Measurements from ENCODE around the gene ZFP3.
"Not testable (repeated sequence)": the region's sequence is repeated elsewhere in the genome, so short reads cannot be mapped to it uniquely, and the experiment has no call there.

The ZFP3 gene

GRCh38 chr17:5126719-5127488 is 48.6 kb downstream of the ZFP3 start:
- DNase-seq = no peak

GRCh38 chr17:5127910-5128309 is 49.6 kb downstream of the ZFP3 start:
- DNase-seq = no peak

- DNase-seq = not testable (repeated sequence)
Measured at GRCh38 chr17:5128387-5128786, 50.1 kb downstream of the ZFP3 start.

- DNase-seq = no peak
Measured at GRCh38 chr17:5128905-5129535, 50.8 kb downstream of the ZFP3 start.

GRCh38 chr17:5129770-5130169 is 51.5 kb downstream of the ZFP3 start:
- not testable (repeated sequence) for DNase-seq

- DNase-seq = not testable (repeated sequence)
Measured at GRCh38 chr17:5130261-5130660, 52.0 kb downstream of the ZFP3 start.

- not testable (repeated sequence) for DNase-seq
Measured at GRCh38 chr17:5130687-5131086, 52.4 kb downstream of the ZFP3 start.

- DNase-seq = no peak
Measured at GRCh38 chr17:5131146-5131715, 53.0 kb downstream of the ZFP3 start.

GRCh38 chr17:5131799-5132502 is 53.7 kb downstream of the ZFP3 start:
- DNase-seq = not testable (repeated sequence)

GRCh38 chr17:5132503-5133225 is 54.4 kb downstream of the ZFP3 start:
- not testable (repeated sequence) for DNase-seq

GRCh38 chr17:5133311-5133710 is 55.0 kb downstream of the ZFP3 start:
- no peak for DNase-seq

- not testable (repeated sequence) for DNase-seq
Measured at GRCh38 chr17:5133961-5134360, 55.7 kb downstream of the ZFP3 start.

- not testable (repeated sequence) for DNase-seq
Measured at GRCh38 chr17:5134571-5134970, 56.3 kb downstream of the ZFP3 start.

- not testable (repeated sequence) for DNase-seq
Measured at GRCh38 chr17:5135131-5135712, 57.0 kb downstream of the ZFP3 start.

GRCh38 chr17:5135726-5136579 is 57.7 kb downstream of the ZFP3 start:
- no peak for DNase-seq

GRCh38 chr17:5136580-5137412 is 58.5 kb downstream of the ZFP3 start:
- DNase-seq = not testable (repeated sequence)

GRCh38 chr17:5137511-5138197 is 59.4 kb downstream of the ZFP3 start:
- DNase-seq = not testable (repeated sequence)

- not testable (repeated sequence) for DNase-seq
Measured at GRCh38 chr17:5138198-5138544, 59.9 kb downstream of the ZFP3 start.

GRCh38 chr17:5138616-5139457 is 60.6 kb downstream of the ZFP3 start:
- no peak for DNase-seq

Data from SW 1271 (cell line).